Head of caudate nucleus (tissue), 42 donors: ENCODE results near the gene FGFR1OP2.
A peak's percentile ranks its signal among the peaks of the same experiment; 100 is the strongest.

ENCODE experiments used
- DNase-seq, 42 donors: peaks; one replicate each; pipeline versions ENCODE4 v3.0.0 to v3.0.0-alpha.2; 2020 to 2021; ENCODE audit warnings: mixed read lengths in 7 of 42
- intact Hi-C: fragments of 100-400 bp; cut with DNase I; formaldehyde crosslinking; loops from one replicate; pipeline ENCODE4 v1.15.0; 2022

Gene FGFR1OP2

GRCh38 chr12:26991826-26992225 is 53.6 kb downstream of the FGFR1OP2 start:
- no peak for DNase-seq
- intact Hi-C loops, result no loop called here

- no peak for DNase-seq
- intact Hi-C loops, result no loop called here
Observed at GRCh38 chr12:26994109-26994508, 55.8 kb downstream of the FGFR1OP2 start.

- DNase-seq, result no peak
- intact Hi-C loops, result no loop called here
Observed at GRCh38 chr12:26995706-26996105, 57.4 kb downstream of the FGFR1OP2 start.

- no peak for DNase-seq
- intact Hi-C loops, result no loop called here
Observed at GRCh38 chr12:26997003-26997402, 58.7 kb downstream of the FGFR1OP2 start.

GRCh38 chr12:27000961-27001360 is 62.7 kb downstream of the FGFR1OP2 start:
- intact Hi-C loops, result no loop called here
- DNase-seq, result no peak

- DNase-seq, result no peak
- intact Hi-C loops, result no loop called here
Observed at GRCh38 chr12:27001663-27002062, 63.4 kb downstream of the FGFR1OP2 start.

- intact Hi-C loops, result no loop called here
- DNase-seq, result no peak
Observed at GRCh38 chr12:27002141-27002540, 63.9 kb downstream of the FGFR1OP2 start.

GRCh38 chr12:27003421-27004381 is 65.4 kb downstream of the FGFR1OP2 start:
- DNase-seq, result no peak
- intact Hi-C loops, result no loop called here

- intact Hi-C loops, result no loop called here
- DNase-seq, result no peak
Observed at GRCh38 chr12:27005495-27005894, 67.2 kb downstream of the FGFR1OP2 start.

GRCh38 chr12:27006797-27007467 is 68.7 kb downstream of the FGFR1OP2 start:
- intact Hi-C loops, result no loop called here
- no peak for DNase-seq

- DNase-seq, result no peak
Observed at GRCh38 chr12:27008081-27008480, 69.8 kb downstream of the FGFR1OP2 start.

GRCh38 chr12:27009881-27010301 is 71.6 kb downstream of the FGFR1OP2 start:
- intact Hi-C loops, result loop anchor here (10.0 kb wide), 2 partner anchors 155 to 295 kb away; no protein-coding TSS in a partner anchor
- no peak for DNase-seq

More at GRCh38 chr12:27008081-27008480, 69.8 kb downstream of the FGFR1OP2 start:
- intact Hi-C loops, result no loop called here

- DNase-seq, result peak in 1 of 42 donors; percentile 48
- intact Hi-C loops, result loop anchor here (10.0 kb wide), 2 partner anchors 158 to 292 kb away; no protein-coding TSS in a partner anchor
Observed at GRCh38 chr12:27012239-27012981, 74.1 kb downstream of the FGFR1OP2 start.

- intact Hi-C loops, result loop anchor here (10.0 kb wide), 2 partner anchors 158 to 292 kb away; no protein-coding TSS in a partner anchor
- no peak for DNase-seq
Observed at GRCh38 chr12:27012982-27013255, 74.6 kb downstream of the FGFR1OP2 start.

- intact Hi-C loops, result loop anchor here (2.0 to 10.0 kb wide), 3 partner anchors 75 to 291 kb away; partner anchors contain the start of gene FGFR1OP2
Observed at GRCh38 chr12:27013611-27014084, 75.4 kb downstream of the FGFR1OP2 start.

GRCh38 chr12:27014085-27014858 is 76.0 kb downstream of the FGFR1OP2 start, which contains the start of gene TM7SF3:
Gene TM7SF3, minus strand, starts transcription at chr12:27014384. Its CDS starts 216 bp downstream, at chr12:27014168.
- intact Hi-C loops, result loop anchor here (2.0 to 10.0 kb wide), 3 partner anchors 75 to 291 kb away; partner anchors contain the start of gene FGFR1OP2
- peak; percentile 79 to 97 (median 94) for DNase-seq

More at GRCh38 chr12:27013611-27014084, 75.4 kb downstream of the FGFR1OP2 start:
- peak in 2 of 42 donors; percentile 24 to 44 for DNase-seq

GRCh38 chr12:27014859-27015729 is 76.8 kb downstream of the FGFR1OP2 start:
- intact Hi-C loops, result loop anchor here (2.0 to 10.0 kb wide), 3 partner anchors 76 to 290 kb away; partner anchors contain the start of gene FGFR1OP2
- DNase-seq, result no peak
